Measurements from ENCODE around the gene MYL12A.
"Not testable (repeated sequence)": the region's sequence is repeated elsewhere in the genome, so short reads cannot be mapped to it uniquely, and the experiment has no call there.

MYL12A gene

DNA sequence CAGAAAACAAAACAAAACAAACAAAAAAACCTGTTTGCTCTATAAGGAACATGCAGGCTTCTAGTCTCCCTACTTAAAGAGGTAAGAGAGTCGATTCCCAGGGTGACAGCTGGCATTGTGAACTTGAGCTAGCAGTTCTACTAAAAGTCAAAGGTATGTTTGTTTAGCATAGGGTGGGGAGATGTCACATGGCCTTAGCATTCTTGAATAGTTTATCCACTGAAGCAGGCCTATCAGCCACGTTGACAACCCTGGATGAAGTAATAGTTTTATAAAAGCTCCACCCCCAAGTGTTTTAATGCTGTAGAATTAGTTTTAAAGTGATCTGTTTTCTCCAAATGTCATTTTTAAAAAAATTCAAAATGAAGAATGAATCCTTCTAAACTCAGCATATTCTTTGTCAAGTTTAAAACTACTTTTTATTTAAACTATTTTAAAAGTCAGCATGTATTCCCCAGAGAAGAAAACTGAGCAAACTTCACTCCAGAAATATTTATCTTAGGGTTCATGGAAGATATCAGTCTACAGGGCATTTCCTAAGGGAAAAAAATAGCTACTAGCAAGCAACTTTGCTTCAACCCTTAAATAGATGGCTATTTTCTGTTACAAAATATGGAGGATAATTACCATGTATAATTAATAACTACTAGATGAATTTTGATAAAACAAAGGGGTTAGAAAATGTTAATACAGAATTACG, 29.5 kb upstream of the MYL12A start:
- DNase-seq: no peak
- no peaks in the 10 kb centered on the region for H3K36me3 Mint-ChIP-seq (ENCODE audit: low read depth)
- peaks cover 13% of the 10 kb centered on the region for H3K9me3 Mint-ChIP-seq
- no peak overlapping the region for H3K4me3 Mint-ChIP-seq
- H3K27me3 Mint-ChIP-seq (ENCODE audit: low read depth, poor library complexity): peaks cover 3% of the 10 kb centered on the region
- peaks cover 37% of the 10 kb centered on the region for H3K4me1 Mint-ChIP-seq
- TF ChIP-seq, protein P1, sequence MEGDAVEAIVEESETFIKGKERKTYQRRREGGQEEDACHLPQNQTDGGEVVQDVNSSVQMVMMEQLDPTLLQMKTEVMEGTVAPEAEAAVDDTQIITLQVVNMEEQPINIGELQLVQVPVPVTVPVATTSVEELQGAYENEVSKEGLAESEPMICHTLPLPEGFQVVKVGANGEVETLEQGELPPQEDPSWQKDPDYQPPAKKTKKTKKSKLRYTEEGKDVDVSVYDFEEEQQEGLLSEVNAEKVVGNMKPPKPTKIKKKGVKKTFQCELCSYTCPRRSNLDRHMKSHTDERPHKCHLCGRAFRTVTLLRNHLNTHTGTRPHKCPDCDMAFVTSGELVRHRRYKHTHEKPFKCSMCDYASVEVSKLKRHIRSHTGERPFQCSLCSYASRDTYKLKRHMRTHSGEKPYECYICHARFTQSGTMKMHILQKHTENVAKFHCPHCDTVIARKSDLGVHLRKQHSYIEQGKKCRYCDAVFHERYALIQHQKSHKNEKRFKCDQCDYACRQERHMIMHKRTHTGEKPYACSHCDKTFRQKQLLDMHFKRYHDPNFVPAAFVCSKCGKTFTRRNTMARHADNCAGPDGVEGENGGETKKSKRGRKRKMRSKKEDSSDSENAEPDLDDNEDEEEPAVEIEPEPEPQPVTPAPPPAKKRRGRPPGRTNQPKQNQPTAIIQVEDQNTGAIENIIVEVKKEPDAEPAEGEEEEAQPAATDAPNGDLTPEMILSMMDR (IDR thresholded peaks at IDR 0.05): no peak
- no peak overlapping the region for H3K27ac Mint-ChIP-seq

DNA sequence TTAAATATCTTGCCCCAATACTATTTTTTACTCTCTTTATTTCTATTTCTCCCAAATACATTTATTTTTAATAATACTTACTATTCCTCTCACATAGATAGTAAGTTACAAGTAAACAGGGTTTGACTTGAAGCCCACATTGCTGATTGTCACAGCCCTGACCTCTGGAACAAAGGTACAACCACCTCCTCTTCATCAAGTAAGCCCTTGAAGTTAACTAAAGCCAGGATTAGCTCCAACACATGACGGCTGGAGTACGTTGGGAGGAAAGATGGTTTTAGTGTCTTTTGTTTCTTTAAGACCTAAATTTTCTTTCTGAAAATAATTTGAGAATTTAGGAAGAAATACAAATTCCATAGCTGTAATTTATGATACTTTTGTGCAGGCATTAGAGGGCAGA, 28.8 kb upstream of the MYL12A start:
- Mint-ChIP-seq H3K4me3 (no peak overlapping the region), H3K27ac (no peak overlapping the region), H3K36me3 (ENCODE audit: low read depth) (no peaks in the 10 kb centered on the region), H3K9me3 (peaks cover 13% of the 10 kb centered on the region), H3K27me3 (ENCODE audit: low read depth, poor library complexity) (peaks cover 5% of the 10 kb centered on the region), H3K4me1 (peaks cover 31% of the 10 kb centered on the region)
- no peak for DNase-seq
- TF ChIP-seq, protein P1 (IDR thresholded peaks at IDR 0.05): no peak

DNA sequence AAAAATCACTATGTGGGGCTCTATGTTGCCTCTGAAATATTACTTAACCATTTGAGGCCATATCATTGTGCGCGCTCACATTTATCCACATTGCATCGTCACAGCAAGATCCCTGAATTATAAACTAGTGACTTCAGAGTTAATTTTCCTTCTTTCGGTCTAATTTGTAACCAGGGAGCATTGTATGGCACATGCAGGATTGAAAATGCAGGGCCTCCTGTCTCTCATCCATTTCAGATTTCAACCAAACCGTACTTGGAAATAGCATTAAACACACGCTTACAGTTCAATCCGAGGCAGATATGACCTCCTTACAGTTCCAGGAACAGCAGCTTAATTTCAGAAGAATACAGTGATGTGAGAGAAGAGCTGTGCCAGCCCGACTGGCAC, 28.4 kb upstream of the MYL12A start:
- TF ChIP-seq, protein P1 (IDR thresholded peaks at IDR 0.05): no peak
- Mint-ChIP-seq H3K27ac (no peak overlapping the region), H3K9me3 (peaks cover 13% of the 10 kb centered on the region), H3K4me1 (peaks cover 31% of the 10 kb centered on the region), H3K36me3 (ENCODE audit: low read depth) (no peaks in the 10 kb centered on the region), H3K27me3 (ENCODE audit: low read depth, poor library complexity) (peaks cover 5% of the 10 kb centered on the region), H3K4me3 (no peak overlapping the region)
- DNase-seq: no peak

DNA sequence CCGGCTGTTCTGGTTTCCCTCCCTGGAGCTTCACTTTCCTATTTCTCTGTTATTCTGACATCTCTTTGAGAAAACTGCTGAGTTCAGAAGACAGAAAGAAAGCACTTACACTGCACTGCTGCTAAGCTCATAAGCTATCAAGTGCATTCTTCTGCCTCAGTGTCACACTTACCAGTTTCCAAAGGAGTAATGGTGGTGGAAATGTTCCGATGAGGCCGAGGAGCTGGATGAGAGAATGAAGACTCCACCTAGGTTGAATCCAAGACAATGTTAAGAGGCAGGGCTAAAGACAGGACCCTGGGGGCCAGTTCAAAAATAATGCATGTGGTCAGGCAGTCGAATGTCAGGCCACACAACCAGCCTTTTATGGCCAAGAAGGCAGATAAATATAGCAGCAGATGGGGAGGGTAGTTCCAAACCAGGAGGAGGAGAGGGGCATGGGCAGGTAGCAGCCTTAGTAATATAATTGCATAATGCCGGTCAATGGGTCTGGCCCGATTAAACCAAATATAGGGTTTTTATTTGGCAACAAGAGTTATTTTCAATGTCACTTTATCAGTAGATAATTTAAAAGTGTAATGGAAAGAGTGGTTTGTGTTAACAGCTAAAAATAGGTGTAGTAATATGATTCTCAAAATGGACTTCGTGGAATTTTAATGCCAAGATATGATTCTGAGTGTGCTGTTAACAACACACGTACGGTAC, 27.8 kb upstream of the MYL12A start, which contains the start of gene MYOM1:
Gene MYOM1 (minus strand): TSS at position 338 of the 705 bp plus-strand sequence. CDS start 4,745 bp downstream, outside the sequence.
- peaks cover 31% of the 10 kb centered on the region for H3K4me1 Mint-ChIP-seq
- H3K27me3 Mint-ChIP-seq (ENCODE audit: low read depth, poor library complexity): peaks cover 5% of the 10 kb centered on the region
- H3K36me3 Mint-ChIP-seq (ENCODE audit: low read depth): no peaks in the 10 kb centered on the region
- peaks cover 9% of the 10 kb centered on the region for H3K9me3 Mint-ChIP-seq
- DNase-seq: no peak
- peak within 1 kb of the TSS; percentile 78 for H3K27ac Mint-ChIP-seq
- TF ChIP-seq, protein P1 (IDR thresholded peaks at IDR 0.05): no peak
- H3K4me3 Mint-ChIP-seq: no peak within 1 kb of the TSS

DNA sequence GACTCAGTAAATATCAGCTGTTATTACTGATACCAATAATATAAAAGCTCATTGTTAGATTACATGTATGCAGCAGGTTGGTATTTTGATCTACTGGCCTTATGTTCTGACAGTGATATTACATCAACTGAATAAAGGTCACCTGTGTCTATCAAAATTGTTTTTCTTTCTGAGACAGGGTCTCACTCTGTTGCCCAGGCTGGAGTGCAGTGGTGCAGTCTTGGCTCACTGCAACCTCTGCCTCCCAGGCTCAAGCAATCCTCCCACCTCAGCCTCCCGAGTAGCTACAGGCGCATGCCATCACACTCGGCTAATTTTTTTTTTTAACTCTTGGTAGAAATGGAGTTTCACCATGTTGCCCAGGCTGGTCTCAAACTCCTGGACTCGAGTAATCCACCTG, 26.7 kb upstream of the MYL12A start:
- H3K36me3 Mint-ChIP-seq (ENCODE audit: low read depth); H3K9me3 Mint-ChIP-seq; H3K4me3 Mint-ChIP-seq; H3K27me3 Mint-ChIP-seq (ENCODE audit: low read depth, poor library complexity); DNase-seq; H3K27ac Mint-ChIP-seq: not testable (repeated sequence)
- H3K4me1 Mint-ChIP-seq: peaks cover 31% of the 10 kb centered on the region

DNA sequence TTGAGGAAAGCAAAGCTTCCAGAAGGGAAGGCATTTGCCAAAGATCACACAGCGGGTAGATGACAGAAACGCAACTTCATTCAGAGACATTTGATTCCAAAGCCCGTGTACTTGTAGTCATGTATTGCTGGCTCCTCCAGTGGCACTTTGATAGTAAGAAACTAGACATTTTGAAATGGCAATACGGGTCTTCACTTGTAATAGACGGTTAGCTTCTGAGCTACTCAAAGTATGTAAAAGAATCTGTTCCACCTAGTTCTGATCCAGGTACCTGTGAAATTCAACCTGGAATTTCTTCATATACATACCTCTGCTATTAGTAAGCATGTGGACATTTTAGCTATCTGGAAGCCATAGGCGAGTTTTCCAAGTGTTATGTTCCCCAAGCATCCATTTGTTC, 26.1 kb upstream of the MYL12A start:
- TF ChIP-seq, protein P1 (IDR thresholded peaks at IDR 0.05): no peak
- H3K27me3 Mint-ChIP-seq (ENCODE audit: low read depth, poor library complexity): peaks cover 5% of the 10 kb centered on the region
- H3K27ac Mint-ChIP-seq: no peak overlapping the region
- H3K4me3 Mint-ChIP-seq: no peak overlapping the region
- no peaks in the 10 kb centered on the region for H3K36me3 Mint-ChIP-seq (ENCODE audit: low read depth)
- no peak for DNase-seq
- H3K9me3 Mint-ChIP-seq: peaks cover 4% of the 10 kb centered on the region
- H3K4me1 Mint-ChIP-seq: peaks cover 31% of the 10 kb centered on the region

Measured in nephron progenitor cell (in vitro differentiated cells).